Neutrophil (primary cell): ENCODE results near the gene TNFAIP8.

Source experiments
- H3K27ac ChIP-seq: fragments of 200-600 bp; sonication (generic); 2 replicates; pipeline ENCODE4 v1.5.1; 2016; ENCODE audit warnings: mild to moderate bottlenecking, moderate library complexity
- H3K27me3 ChIP-seq: fragments of 200-600 bp; sonication (generic); 2 replicates; pipeline ENCODE4 v1.6.0; 2016; ENCODE audit warnings: mild to moderate bottlenecking
- H3K36me3 ChIP-seq: fragments of 200-600 bp; sonication (generic); 2 replicates; pipeline ENCODE4 v1.5.1; 2017
- H3K4me1 ChIP-seq, 2 experiments: fragments of 200-600 bp in 1 of 2; sonication (generic) in 1 of 2; 1 replicate in 1 of 2; 2 replicates in 1 of 2; pipeline versions ENCODE4 v1.5.1 to v1.6.1; 2013 to 2016; ENCODE audit warnings: low read depth in 1 of 2, low read length in 1 of 2, mild to moderate bottlenecking in 1 of 2, moderate library complexity in 1 of 2; ENCODE audit not compliant: control insufficient read depth in 1 of 2, insufficient read depth in 1 of 2
- H3K4me3 ChIP-seq, 2 experiments: fragments of 200-600 bp in 1 of 2; sonication (generic) in 1 of 2; 1 replicate in 1 of 2; 2 replicates in 1 of 2; pipeline ENCODE4 v1.5.1; 2013 to 2016; ENCODE audit warnings: low read depth in 1 of 2, low read length in 1 of 2, mild to moderate bottlenecking in 1 of 2, moderate library complexity in 1 of 2
- H3K9me3 ChIP-seq: fragments of 200-600 bp; sonication (generic); 2 replicates; pipeline ENCODE4 v1.5.1; 2016
- TF ChIP-seq, protein P1 (sequence below): fragments of 200-600 bp; sonication (generic); IDR thresholded peaks from 2 replicates; pipeline ENCODE4 v1.5.1; 2016; ENCODE audit warnings: antibody characterized with exemption

TNFAIP8 gene

DNA sequence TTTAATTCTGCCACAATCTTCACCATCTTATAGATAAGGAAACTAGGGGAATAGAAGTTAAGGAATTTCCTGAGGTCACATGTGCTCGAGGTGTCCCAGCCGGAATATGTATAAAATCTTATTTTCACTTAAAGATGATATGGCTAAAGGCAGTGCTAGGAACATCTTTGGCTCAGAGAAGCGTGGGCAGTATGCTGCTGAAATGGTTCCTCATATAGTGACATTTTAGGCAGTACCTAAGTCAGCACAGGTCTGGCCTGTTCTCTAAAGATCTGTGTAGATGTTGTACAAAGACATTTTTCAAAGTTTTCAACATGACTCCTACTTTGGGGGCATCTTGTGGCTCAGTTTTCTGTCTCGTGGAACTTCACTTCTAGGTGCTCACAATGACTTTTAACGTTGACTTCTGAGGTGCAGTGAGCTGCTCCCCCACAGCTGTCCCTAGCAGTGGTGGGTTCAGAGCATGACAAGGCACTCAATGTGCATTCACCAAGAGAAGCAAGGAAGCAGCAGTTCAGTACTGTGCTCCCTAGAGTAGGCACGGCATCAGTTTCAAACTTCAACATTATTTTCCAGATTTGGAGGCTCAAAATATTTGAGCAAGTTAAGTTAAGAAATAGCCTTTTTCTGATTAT is 40.3 kb downstream of the TNFAIP8 start:
- no peaks in the 10 kb centered on the region for H3K9me3 ChIP-seq
- H3K4me3 ChIP-seq: no peak overlapping the region
- TF ChIP-seq, protein P1, sequence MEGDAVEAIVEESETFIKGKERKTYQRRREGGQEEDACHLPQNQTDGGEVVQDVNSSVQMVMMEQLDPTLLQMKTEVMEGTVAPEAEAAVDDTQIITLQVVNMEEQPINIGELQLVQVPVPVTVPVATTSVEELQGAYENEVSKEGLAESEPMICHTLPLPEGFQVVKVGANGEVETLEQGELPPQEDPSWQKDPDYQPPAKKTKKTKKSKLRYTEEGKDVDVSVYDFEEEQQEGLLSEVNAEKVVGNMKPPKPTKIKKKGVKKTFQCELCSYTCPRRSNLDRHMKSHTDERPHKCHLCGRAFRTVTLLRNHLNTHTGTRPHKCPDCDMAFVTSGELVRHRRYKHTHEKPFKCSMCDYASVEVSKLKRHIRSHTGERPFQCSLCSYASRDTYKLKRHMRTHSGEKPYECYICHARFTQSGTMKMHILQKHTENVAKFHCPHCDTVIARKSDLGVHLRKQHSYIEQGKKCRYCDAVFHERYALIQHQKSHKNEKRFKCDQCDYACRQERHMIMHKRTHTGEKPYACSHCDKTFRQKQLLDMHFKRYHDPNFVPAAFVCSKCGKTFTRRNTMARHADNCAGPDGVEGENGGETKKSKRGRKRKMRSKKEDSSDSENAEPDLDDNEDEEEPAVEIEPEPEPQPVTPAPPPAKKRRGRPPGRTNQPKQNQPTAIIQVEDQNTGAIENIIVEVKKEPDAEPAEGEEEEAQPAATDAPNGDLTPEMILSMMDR: no peak
- no peaks in the 10 kb centered on the region for H3K27me3 ChIP-seq
- H3K4me1 ChIP-seq: peaks cover 23 to 35% of the 10 kb centered on the region in 2 experiments
- H3K36me3 ChIP-seq: peaks cover 25% of the 10 kb centered on the region
- H3K27ac ChIP-seq: peak overlapping the region; percentile 60

DNA sequence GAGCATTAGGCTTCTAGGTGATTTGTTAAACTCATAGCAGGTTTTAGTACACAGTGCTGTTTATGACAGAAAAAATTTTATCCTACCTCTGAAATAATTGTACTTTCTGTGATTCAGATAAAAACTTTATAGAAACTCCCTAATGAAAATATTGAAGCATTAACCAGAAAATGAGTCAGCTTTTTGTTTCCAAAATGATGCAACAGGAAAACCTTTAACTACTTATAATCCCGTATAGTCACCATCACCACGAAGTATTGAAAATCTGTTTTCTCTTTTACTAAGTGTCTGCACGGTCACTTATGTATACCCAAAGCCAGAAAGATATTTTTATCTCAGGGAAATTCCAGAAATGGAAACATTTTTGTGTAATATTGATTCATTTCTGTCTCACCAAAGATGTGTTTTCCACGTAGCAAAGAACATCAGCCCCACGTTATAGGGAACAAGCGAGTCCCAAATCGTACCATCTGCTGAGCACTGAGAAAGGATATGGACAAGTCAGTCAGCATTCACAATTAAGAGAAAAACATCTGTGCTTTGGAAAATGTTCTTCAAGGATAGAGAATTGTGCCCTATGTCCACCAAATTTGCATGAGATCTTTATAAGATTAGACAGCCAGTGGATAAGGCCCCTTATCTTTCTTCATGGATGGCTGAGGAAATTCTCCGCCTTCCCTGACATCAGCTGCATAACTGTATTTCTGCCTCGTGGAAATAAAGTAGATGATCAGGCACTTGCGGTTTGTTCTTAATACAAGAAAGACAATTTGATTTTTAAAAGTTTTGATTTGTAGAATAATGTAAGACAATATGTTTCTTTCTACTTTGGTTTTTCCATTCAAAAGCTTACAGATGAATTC is 41.9 kb downstream of the TNFAIP8 start:
- peak overlapping the region; percentile 66 for H3K27ac ChIP-seq
- H3K9me3 ChIP-seq: no peaks in the 10 kb centered on the region
- TF ChIP-seq, protein P1: no peak
- H3K4me1 ChIP-seq: peaks cover 12 to 19% of the 10 kb centered on the region in 2 experiments
- H3K36me3 ChIP-seq: peaks cover 22% of the 10 kb centered on the region
- H3K4me3 ChIP-seq: no peak overlapping the region
- H3K27me3 ChIP-seq: no peaks in the 10 kb centered on the region

DNA sequence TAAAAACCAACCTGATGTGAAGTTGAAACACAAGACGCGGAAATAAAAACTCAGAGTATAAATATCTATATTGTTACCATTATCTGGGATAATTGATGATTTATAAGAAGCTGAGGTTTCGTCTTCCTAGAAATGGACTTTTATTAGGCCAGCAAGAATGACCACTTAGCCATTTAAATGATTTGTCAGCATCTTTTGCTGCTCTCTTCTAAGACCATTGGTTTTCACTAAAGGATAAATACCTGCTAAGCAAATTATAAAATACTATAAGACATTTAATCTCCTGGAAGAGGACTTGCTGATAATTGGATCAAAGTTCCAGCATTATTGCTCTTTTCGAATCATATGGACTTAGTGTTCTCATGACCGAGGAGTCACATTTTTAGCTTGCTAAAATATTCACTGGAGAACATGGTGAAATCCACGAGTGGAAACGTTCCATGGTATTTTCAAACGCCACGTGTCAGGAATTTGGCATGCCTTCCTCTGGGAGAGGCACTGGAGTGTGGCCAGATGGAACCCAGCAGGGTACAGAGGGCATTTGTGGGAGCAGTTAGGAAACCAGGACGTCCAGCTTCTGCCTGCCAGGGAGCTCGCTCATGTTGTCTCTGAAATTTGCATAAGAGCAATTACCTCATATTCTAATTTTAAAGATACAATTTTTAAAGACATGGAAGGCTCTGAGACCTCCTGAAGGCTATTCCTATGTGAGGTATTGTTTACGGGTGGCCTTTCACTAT is 43.1 kb downstream of the TNFAIP8 start:
- Histone ChIP-seq H3K4me3 (no peak overlapping the region), H3K27me3 (no peaks in the 10 kb centered on the region), H3K9me3 (no peaks in the 10 kb centered on the region), H3K4me1 (peaks cover 11 to 12% of the 10 kb centered on the region in 2 experiments), H3K36me3 (peaks cover 12% of the 10 kb centered on the region), H3K27ac (no peak overlapping the region)
- TF ChIP-seq, protein P1: no peak

DNA sequence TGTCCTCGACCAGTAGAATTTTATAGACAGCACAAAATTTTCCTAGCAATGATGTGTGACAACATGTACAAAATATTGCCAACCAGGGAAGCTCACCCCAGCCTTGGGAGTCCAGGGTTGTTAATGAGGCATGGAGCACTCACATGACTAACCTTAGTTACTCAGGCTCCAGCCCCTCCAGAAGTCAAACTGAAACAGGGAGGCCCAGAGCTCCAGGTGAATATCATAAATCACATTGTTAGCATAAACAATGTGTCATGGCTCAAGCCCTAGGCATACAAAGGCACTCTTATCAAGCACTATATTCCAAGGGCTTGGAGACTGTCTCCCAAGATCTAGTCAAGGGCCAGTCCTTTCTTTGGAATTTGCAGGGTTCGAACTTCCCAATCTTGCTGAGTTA is 44.4 kb downstream of the TNFAIP8 start:
- peaks cover 11 to 12% of the 10 kb centered on the region in 2 experiments for H3K4me1 ChIP-seq
- TF ChIP-seq, protein P1: no peak
- H3K4me3 ChIP-seq: no peak overlapping the region

DNA sequence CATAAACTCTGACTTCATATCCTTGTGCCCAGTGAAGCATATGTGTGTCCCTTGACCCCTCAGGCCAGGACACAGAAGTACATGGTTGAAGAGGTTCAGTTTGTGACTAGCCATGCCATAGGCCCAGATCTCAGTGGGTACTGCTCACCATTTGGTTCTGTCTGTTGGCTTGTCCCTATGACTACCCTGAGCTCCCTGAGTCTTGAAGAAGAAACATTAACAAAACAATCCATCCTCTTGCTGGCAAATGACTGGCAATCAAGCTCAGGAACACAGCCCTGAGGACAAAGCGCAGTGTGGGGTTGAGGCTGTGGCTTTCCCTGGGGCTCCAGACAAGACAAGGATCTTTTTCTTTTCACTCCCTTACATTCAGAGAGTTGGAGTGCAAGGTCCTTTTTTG is 46.3 kb downstream of the TNFAIP8 start:
- Histone ChIP-seq H3K4me1 (peaks cover 10% of the 10 kb centered on the region in 2 experiments), H3K4me3 (no peak overlapping the region), H3K36me3 (no peaks in the 10 kb centered on the region), H3K9me3 (no peaks in the 10 kb centered on the region), H3K27ac (no peak overlapping the region), H3K27me3 (no peaks in the 10 kb centered on the region)
- TF ChIP-seq, protein P1: no peak

More for the DNA sequence above, 44.4 kb downstream of the TNFAIP8 start:
- Histone ChIP-seq H3K27me3 (no peaks in the 10 kb centered on the region), H3K36me3 (peaks cover 5% of the 10 kb centered on the region), H3K9me3 (no peaks in the 10 kb centered on the region), H3K27ac (no peak overlapping the region)
